GM12872 (cell line): ENCODE results near the gene MMGT1.

Experiments used
- TF ChIP-seq, protein P1 (sequence below): IDR thresholded peaks from 3 replicates; pipeline ENCODE4 v1.5.1; 2011; ENCODE audit warnings: low read depth, mild to moderate bottlenecking, low read length, moderate library complexity; ENCODE audit not compliant: insufficient read depth

Gene MMGT1

DNA sequence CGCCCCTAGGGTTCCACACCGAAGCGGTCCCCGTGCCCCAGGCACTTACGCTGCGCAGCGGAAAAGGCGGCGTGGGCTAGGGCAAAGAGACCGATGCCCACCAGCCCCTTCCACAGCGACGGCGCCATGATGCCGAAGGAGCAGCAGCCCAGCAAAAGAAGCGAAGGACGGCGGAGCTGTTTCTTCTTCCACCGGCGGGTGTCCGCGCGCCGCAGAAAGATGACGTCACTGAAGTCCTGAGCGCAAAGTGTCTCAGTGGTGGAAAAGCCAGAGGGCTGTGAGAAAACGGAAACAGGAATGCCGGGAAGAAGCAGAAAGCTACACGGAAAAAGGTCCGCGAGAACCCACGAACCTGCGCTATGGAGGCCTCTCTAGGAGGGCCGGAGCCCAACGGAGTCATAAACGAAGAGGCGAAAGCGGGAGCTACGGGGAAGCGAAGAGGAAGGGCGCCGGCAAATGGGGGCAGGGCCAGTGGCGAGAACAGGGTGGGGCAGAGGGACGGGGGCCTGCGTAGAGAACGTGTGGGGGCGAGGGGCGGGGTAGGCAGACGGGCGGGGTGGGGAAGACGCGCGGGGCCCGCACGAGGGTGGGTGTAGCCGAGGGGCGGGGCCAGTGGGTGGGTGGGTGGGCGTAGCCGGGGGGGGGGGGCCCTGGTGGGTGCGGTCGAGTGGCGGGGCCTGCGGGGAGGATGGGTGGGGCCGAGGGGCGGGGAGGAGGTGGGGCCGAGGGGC is at the start of gene MMGT1:
Gene MMGT1, minus strand, starts transcription at position 441 of the 731 bp plus-strand sequence. Its CDS starts 313 bp downstream, at position 128.
- TF ChIP-seq, protein P1, sequence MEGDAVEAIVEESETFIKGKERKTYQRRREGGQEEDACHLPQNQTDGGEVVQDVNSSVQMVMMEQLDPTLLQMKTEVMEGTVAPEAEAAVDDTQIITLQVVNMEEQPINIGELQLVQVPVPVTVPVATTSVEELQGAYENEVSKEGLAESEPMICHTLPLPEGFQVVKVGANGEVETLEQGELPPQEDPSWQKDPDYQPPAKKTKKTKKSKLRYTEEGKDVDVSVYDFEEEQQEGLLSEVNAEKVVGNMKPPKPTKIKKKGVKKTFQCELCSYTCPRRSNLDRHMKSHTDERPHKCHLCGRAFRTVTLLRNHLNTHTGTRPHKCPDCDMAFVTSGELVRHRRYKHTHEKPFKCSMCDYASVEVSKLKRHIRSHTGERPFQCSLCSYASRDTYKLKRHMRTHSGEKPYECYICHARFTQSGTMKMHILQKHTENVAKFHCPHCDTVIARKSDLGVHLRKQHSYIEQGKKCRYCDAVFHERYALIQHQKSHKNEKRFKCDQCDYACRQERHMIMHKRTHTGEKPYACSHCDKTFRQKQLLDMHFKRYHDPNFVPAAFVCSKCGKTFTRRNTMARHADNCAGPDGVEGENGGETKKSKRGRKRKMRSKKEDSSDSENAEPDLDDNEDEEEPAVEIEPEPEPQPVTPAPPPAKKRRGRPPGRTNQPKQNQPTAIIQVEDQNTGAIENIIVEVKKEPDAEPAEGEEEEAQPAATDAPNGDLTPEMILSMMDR = no peak

DNA sequence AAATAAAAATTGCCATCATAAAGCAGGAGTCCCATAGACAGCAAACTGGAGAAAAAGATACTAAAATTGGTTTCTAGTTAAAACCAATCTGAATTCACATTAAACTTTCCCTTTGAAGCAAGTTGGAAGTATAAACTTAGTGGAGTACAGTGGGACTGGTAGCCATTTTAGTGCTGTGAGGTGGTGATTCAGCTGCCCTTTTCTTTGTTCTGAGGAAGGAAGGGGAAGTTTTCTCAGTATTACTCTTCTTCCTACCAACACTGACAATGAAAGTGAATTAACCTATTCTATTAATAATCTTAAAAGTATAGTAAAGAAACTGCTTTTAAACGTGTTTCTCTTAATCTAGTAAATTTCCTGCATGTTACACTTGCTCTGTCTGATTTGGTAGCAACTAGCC is 48.1 kb upstream of the MMGT1 start:
- TF ChIP-seq, protein P1 = no peak

DNA sequence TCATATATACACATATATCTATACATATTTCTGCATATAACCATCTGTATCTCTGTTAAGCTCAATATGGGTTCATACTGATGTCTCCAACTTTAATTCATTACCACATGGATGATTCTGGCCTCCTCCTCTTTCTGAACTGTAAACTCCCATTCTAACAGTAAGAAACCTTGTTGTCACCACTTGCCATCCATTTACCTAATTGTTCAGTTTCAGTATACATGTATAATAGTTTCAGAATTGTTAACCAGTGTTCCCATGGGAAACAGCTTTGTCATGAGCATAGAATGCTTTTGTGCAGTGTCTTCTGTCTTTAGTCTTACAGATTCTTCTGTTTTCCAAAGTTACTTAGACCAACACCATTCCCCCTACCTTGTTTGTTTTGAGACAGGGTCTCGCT is 47.4 kb upstream of the MMGT1 start:
- TF ChIP-seq, protein P1 = no peak

- TF ChIP-seq, protein P1 = no peak
These were observed 45.4 kb upstream of the MMGT1 start for GRCh38 chrX:136019226-136019625.

DNA sequence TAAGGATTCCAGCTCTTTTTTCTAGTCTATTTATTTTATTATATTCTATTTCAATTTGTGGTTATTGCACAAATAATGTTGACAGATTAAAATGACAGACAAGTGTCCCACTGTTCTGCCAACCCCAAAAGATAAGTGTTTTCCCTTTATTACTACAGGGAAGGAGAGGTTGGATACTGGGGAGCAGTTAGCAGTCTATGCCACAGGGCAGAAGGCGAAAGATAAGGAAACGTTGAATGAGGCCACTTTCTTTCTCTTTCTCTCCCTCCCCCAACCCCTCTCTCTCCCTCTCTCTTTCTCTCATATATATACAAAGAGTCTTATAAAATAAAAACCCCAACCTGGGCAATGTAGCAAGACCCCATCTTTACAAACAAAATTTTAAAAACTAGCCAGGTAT is 43.1 kb upstream of the MMGT1 start:
- TF ChIP-seq, protein P1 = no peak

GRCh38 chrX:136015016-136015415 is 41.2 kb upstream of the MMGT1 start:
- TF ChIP-seq, protein P1 = no peak

DNA sequence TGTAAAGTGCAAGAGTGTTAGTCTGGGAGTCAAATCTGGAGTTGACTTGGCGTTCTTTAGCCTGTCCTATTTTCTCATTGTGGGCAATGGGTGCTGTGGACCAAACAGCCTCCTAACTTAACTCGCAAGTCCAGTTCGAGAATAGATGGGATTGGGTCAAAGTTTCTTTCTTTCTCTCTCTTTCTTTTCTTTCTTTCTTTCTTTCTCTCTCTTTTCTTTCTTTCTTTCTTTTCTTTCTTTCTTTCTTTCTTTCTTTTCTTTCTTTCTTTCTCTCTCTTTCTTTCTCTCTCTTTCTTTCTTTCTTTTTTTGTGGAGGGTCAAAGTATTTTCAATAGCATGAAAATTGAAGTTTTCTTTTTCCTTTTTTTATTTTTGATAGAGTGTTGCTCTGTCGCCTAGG is 14.5 kb upstream of the MMGT1 start:
- TF ChIP-seq, protein P1 = no peak
